Measurements from ENCODE around the gene PAK4. TPM values are rescaled to one million over a fixed set of nuclear protein-coding genes. Genes with fewer than 3 reads are reported as not detected.
A peak's percentile ranks its signal among the peaks of the same experiment; 100 is the strongest.

The PAK4 gene
- total and polyA plus RNA-seq, 8 donors, result 4.2 to 80.4 (median 24.4) TPM

GRCh38 chr19:39182174-39182505 is 56.6 kb downstream of the PAK4 start:
- TF ChIP-seq POLR2AphosphoS5 (IDR thresholded peaks at IDR 0.05), result no peak
- TF ChIP-seq, protein P1, sequence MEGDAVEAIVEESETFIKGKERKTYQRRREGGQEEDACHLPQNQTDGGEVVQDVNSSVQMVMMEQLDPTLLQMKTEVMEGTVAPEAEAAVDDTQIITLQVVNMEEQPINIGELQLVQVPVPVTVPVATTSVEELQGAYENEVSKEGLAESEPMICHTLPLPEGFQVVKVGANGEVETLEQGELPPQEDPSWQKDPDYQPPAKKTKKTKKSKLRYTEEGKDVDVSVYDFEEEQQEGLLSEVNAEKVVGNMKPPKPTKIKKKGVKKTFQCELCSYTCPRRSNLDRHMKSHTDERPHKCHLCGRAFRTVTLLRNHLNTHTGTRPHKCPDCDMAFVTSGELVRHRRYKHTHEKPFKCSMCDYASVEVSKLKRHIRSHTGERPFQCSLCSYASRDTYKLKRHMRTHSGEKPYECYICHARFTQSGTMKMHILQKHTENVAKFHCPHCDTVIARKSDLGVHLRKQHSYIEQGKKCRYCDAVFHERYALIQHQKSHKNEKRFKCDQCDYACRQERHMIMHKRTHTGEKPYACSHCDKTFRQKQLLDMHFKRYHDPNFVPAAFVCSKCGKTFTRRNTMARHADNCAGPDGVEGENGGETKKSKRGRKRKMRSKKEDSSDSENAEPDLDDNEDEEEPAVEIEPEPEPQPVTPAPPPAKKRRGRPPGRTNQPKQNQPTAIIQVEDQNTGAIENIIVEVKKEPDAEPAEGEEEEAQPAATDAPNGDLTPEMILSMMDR (IDR thresholded peaks at IDR 0.05), result no peak
- TF ChIP-seq POLR2A (IDR thresholded peaks at IDR 0.05), result no peak
- no peak for TF ChIP-seq EP300 (IDR thresholded peaks at IDR 0.05)
- Histone ChIP-seq H3K4me1 (peaks cover 0 to 2% (median under 1%) of the 10 kb centered on the region in 4 donors), H3K36me3 (peaks cover 17 to 41% (median 40%) of the 10 kb centered on the region in 4 donors), H3K27me3 (no peaks in the 10 kb centered on the region), H3K9me3 (peaks cover 0 to 6% (median 0%) of the 10 kb centered on the region in 4 donors), H3K4me3 (no peak overlapping the region), H3K27ac (no peak overlapping the region)
- no peak for DNase-seq
- intact Hi-C loops (cut with DNase I; ENCODE audit: low total_unique reads), result no loop called here
- 79 to 84% (median 82%) methylated on average over 4 of the region's 4 CpGs for WGBS, 5 donors

DNA sequence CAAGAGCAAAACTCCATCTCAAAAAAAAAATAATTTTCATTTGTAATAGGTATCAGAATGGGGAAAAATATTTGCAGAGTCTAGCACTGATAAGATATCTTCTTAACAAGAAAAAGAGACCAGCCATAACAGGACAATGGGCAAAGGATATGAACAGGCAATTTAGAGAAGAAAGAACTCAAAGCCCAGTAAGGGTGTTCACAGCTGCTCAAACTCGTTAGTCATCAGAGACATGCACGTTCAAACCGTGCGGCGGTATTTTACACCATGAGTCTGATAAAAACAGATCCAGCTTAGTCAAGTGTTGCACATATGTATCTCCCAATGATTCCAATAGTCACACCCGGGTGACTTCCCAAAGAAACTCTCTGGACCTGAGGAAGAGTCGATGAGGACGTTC is 57.5 kb downstream of the PAK4 start:
- H3K27ac ChIP-seq, result no peak overlapping the region
- peaks cover 0 to 6% (median 0%) of the 10 kb centered on the region in 4 donors for H3K9me3 ChIP-seq
- peaks cover 0 to 9% (median 3%) of the 10 kb centered on the region in 4 donors for H3K4me1 ChIP-seq
- H3K36me3 ChIP-seq, result peaks cover 7 to 31% (median 30%) of the 10 kb centered on the region in 4 donors
- no peak for TF ChIP-seq POLR2A (IDR thresholded peaks at IDR 0.05)
- no peak for TF ChIP-seq POLR2AphosphoS5 (IDR thresholded peaks at IDR 0.05)
- TF ChIP-seq EP300 (IDR thresholded peaks at IDR 0.05), result no peak
- TF ChIP-seq, protein P1 (IDR thresholded peaks at IDR 0.05), result no peak
- no peak for DNase-seq
- H3K4me3 ChIP-seq, result no peak overlapping the region
- H3K27me3 ChIP-seq, result peaks cover 0 to 7% (median 5%) of the 10 kb centered on the region in 3 donors
- WGBS, 5 donors, result 59 to 76% (median 64%) methylated on average over 8 of the region's 8 CpGs
- intact Hi-C loops (cut with DNase I; ENCODE audit: low total_unique reads), result no loop called here

- Histone ChIP-seq H3K4me3 (no peak overlapping the region), H3K4me1 (peaks cover 0 to 9% (median 3%) of the 10 kb centered on the region in 4 donors)
Observed at GRCh38 chr19:39186391-39186790, 60.8 kb downstream of the PAK4 start.

GRCh38 chr19:39187552-39187943 is 62.0 kb downstream of the PAK4 start:
- intact Hi-C loops (cut with DNase I; ENCODE audit: low total_unique reads), result loop anchor here (5.0 kb wide), 1 partner anchor 65 kb away; no protein-coding TSS in a partner anchor
- TF ChIP-seq POLR2AphosphoS5 (IDR thresholded peaks at IDR 0.05) (no peak), POLR2A (IDR thresholded peaks at IDR 0.05) (no peak)
- TF ChIP-seq, protein P1 (IDR thresholded peaks at IDR 0.05), result peak in 1 of 7 experiments; percentile 29
- 27 to 47% (median 40%) methylated on average over 8 of the region's 8 CpGs for WGBS, 5 donors

More at GRCh38 chr19:39186391-39186790, 60.8 kb downstream of the PAK4 start:
- H3K27ac ChIP-seq, result no peak overlapping the region
- WGBS, 5 donors, result 90 to 96% (median 94%) methylated on average over 8 of the region's 8 CpGs
- DNase-seq, result no peak
- H3K36me3 ChIP-seq, result peaks cover 0 to 1% (median 0%) of the 10 kb centered on the region in 4 donors
- intact Hi-C loops (cut with DNase I; ENCODE audit: low total_unique reads), result loop anchor here (5.0 kb wide), 1 partner anchor 64 kb away; no protein-coding TSS in a partner anchor
- peaks cover 0 to 14% (median 5%) of the 10 kb centered on the region in 3 donors for H3K27me3 ChIP-seq
- H3K9me3 ChIP-seq, result peaks cover 0 to 6% (median 0%) of the 10 kb centered on the region in 4 donors
- TF ChIP-seq, protein P1 (IDR thresholded peaks at IDR 0.05), result no peak
- TF ChIP-seq POLR2A (IDR thresholded peaks at IDR 0.05), result no peak
- no peak for TF ChIP-seq POLR2AphosphoS5 (IDR thresholded peaks at IDR 0.05)
- no peak for TF ChIP-seq EP300 (IDR thresholded peaks at IDR 0.05)

More at GRCh38 chr19:39187552-39187943, 62.0 kb downstream of the PAK4 start:
- no peak for DNase-seq
- Histone ChIP-seq H3K27ac (no peak overlapping the region), H3K4me1 (peaks cover 0 to 9% (median 3%) of the 10 kb centered on the region in 4 donors), H3K4me3 (no peak overlapping the region), H3K36me3 (no peaks in the 10 kb centered on the region), H3K9me3 (peaks cover 0 to 6% (median 0%) of the 10 kb centered on the region in 4 donors), H3K27me3 (peaks cover 0 to 14% (median 5%) of the 10 kb centered on the region in 3 donors)
